ENCODE data around the gene SYNE3.
A peak's percentile ranks its signal among the peaks of the same experiment; 100 is the strongest.

The SYNE3 gene

DNA sequence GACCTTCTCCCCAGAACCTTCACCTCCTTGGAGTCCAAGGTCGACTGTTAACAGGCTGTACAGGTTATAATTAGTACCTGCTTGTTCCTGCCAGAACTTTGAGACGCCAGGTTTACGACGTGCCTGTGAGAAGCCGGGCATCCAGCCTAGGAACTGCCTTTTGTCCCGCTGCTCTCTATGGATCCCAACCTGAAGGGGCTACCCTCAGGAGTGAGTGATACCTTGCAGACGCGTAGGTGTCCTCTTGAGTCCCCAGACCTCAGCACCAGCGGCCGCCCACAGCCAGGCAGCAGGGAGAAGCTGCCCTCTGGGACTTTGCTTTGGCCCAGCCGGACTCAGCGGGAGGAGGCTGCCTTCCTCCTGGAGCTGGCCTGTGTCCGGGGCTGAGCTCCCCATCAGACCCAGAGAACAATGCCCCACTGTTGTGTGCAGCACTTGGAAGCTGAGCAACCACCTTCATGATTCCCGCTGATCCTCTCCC is 16.2 kb downstream of the SYNE3 start:
- Histone ChIP-seq H3K4me3 (ENCODE audit: low read depth, low read length) (no peak overlapping the region), H3K4me1 (ENCODE audit: control insufficient read depth in 1 of 2, insufficient read depth in 2 of 2, low read length in 2 of 2) (peaks cover 3 to 10% of the 10 kb centered on the region in 2 experiments), H3K4me2 (ENCODE audit: low read length) (no peak overlapping the region), H2BK5ac (ENCODE audit: low read depth, low read length, poor library complexity) (no peak overlapping the region), H3K23ac (ENCODE audit: low read length) (no peak overlapping the region), H3K27ac (ENCODE audit: low read depth, low read length) (no peak overlapping the region), H3K14ac (ENCODE audit: low read length) (no peak overlapping the region), H2AK5ac (ENCODE audit: low read length) (no peak overlapping the region), H4K8ac (ENCODE audit: low read depth, low read length) (no peak overlapping the region), H2AFZ (ENCODE audit: insufficient read depth, low read length, poor library complexity) (no peak overlapping the region), H3K79me2 (ENCODE audit: control insufficient read depth, insufficient read depth, low read length, poor library complexity) (no peaks in the 10 kb centered on the region), H3K4ac (ENCODE audit: low read depth, low read length) (no peak overlapping the region), H2BK12ac (ENCODE audit: low read length) (no peak overlapping the region), H4K12ac (ENCODE audit: low read depth, low read length) (no peak overlapping the region), H2BK120ac (ENCODE audit: insufficient read depth, low read length, poor library complexity) (no peak overlapping the region), H3K9me3 (ENCODE audit: insufficient read depth, low read depth, low read length) (no peaks in the 10 kb centered on the region), H3K9ac (ENCODE audit: low read length) (no peak overlapping the region), H4K91ac (ENCODE audit: low read depth, low read length) (no peak overlapping the region), H3K79me1 (ENCODE audit: low read length) (no peaks in the 10 kb centered on the region), H3K36me3 (ENCODE audit: control insufficient read depth in 1 of 2, insufficient read depth in 2 of 2, low read length in 2 of 2) (no peaks in the 10 kb centered on the region), H3K18ac (ENCODE audit: low read length) (no peak overlapping the region), H3K27me3 (ENCODE audit: insufficient read depth, low read length) (no peaks in the 10 kb centered on the region)
- no CpG with 5 or more reads among the region's 14 CpGs for WGBS (ENCODE audit: extremely low coverage, insufficient coverage, insufficient read length)
- DNase-seq = peak in 1 of 2 donors; percentile 1

DNA sequence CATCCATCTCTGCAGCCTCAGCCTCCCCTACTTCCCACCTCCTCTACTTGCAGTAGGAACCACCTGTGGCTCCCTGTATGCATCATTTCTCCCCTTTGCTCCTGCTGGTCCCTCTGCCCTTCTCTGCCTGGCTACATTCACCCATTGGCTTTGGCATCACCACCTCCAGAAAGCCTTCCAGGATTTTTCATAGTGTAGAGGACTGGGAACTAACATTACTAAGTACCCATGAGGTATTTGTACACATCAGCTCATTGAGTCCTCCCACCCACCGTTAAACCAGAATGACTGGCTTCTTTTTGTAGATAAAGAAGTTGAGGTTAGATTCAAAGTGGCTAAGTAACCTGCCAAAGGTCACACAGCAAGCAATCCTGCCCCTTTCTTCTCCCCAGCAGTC is 17.1 kb downstream of the SYNE3 start:
- DNase-seq = peak; percentile 23 to 77
- Histone ChIP-seq H4K91ac (ENCODE audit: low read depth, low read length) (no peak overlapping the region), H2AFZ (ENCODE audit: insufficient read depth, low read length, poor library complexity) (no peak overlapping the region), H3K4me1 (ENCODE audit: control insufficient read depth in 1 of 2, insufficient read depth in 2 of 2, low read length in 2 of 2) (peaks cover 3 to 10% of the 10 kb centered on the region in 2 experiments), H4K8ac (ENCODE audit: low read depth, low read length) (no peak overlapping the region), H3K9me3 (ENCODE audit: insufficient read depth, low read depth, low read length) (no peaks in the 10 kb centered on the region), H3K18ac (ENCODE audit: low read length) (no peak overlapping the region), H3K9ac (ENCODE audit: low read length) (no peak overlapping the region), H2BK12ac (ENCODE audit: low read length) (no peak overlapping the region), H3K79me2 (ENCODE audit: control insufficient read depth, insufficient read depth, low read length, poor library complexity) (no peaks in the 10 kb centered on the region), H3K79me1 (ENCODE audit: low read length) (no peaks in the 10 kb centered on the region), H2AK5ac (ENCODE audit: low read length) (no peak overlapping the region), H3K36me3 (ENCODE audit: control insufficient read depth in 1 of 2, insufficient read depth in 2 of 2, low read length in 2 of 2) (no peaks in the 10 kb centered on the region), H3K14ac (ENCODE audit: low read length) (no peak overlapping the region), H2BK5ac (ENCODE audit: low read depth, low read length, poor library complexity) (no peak overlapping the region), H3K23ac (ENCODE audit: low read length) (no peak overlapping the region), H2BK120ac (ENCODE audit: insufficient read depth, low read length, poor library complexity) (no peak overlapping the region), H3K4ac (ENCODE audit: low read depth, low read length) (no peak overlapping the region), H4K12ac (ENCODE audit: low read depth, low read length) (no peak overlapping the region), H3K27ac (ENCODE audit: low read depth, low read length) (no peak overlapping the region), H3K27me3 (ENCODE audit: insufficient read depth, low read length) (no peaks in the 10 kb centered on the region), H3K4me3 (ENCODE audit: low read depth, low read length) (no peak overlapping the region), H3K4me2 (ENCODE audit: low read length) (no peak overlapping the region)
- WGBS (ENCODE audit: extremely low coverage, insufficient coverage, insufficient read length) = no CpG with 5 or more reads among the region's 1 CpG

DNA sequence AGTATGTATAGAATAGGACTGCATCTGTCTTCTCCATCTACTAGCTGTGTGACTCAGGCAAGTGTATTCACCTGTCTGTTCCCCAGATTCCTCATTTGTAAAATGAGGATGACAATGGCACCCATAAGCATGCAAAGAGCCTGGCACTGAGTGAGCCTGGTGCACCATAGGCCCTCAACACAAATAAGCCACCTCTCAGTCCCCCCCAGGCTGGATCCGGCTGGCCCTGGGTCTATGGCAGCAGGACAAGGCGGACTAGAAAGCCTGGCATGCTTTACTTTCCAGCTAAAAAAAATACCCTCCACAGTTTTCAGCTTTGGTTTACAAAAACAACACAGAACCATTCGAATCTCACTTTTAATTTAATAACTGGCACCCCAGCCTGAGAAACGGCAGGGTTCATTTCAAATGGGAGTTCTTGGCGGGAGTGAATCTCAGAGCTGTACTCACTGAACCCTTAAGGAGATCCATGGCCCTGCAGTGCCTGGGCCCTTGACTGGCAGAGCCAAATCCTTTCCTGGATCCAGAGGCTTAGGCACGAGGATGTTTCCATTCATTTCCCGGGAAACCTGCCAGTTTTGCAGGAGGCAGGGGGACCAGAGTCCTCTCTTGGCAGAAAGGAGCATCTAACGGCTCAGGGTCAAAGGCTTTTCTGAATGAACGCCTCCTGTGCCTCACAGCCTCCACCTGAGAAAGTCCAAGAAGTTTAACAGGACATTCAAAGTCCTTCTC is 17.7 kb downstream of the SYNE3 start:
- Histone ChIP-seq H3K23ac (ENCODE audit: low read length) (no peak overlapping the region), H3K27me3 (ENCODE audit: insufficient read depth, low read length) (no peaks in the 10 kb centered on the region), H2AK5ac (ENCODE audit: low read length) (no peak overlapping the region), H4K12ac (ENCODE audit: low read depth, low read length) (no peak overlapping the region), H2BK120ac (ENCODE audit: insufficient read depth, low read length, poor library complexity) (no peak overlapping the region), H3K4me1 (ENCODE audit: control insufficient read depth in 1 of 2, insufficient read depth in 2 of 2, low read length in 2 of 2) (peaks cover 3 to 10% of the 10 kb centered on the region in 2 experiments), H3K79me1 (ENCODE audit: low read length) (no peaks in the 10 kb centered on the region), H4K91ac (ENCODE audit: low read depth, low read length) (no peak overlapping the region), H3K9me3 (ENCODE audit: insufficient read depth, low read depth, low read length) (no peaks in the 10 kb centered on the region), H3K4ac (ENCODE audit: low read depth, low read length) (no peak overlapping the region), H3K4me2 (ENCODE audit: low read length) (no peak overlapping the region), H3K9ac (ENCODE audit: low read length) (no peak overlapping the region), H3K4me3 (ENCODE audit: low read depth, low read length) (no peak overlapping the region), H2BK5ac (ENCODE audit: low read depth, low read length, poor library complexity) (no peak overlapping the region), H3K79me2 (ENCODE audit: control insufficient read depth, insufficient read depth, low read length, poor library complexity) (no peaks in the 10 kb centered on the region), H3K14ac (ENCODE audit: low read length) (no peak overlapping the region), H2BK12ac (ENCODE audit: low read length) (no peak overlapping the region), H3K36me3 (ENCODE audit: control insufficient read depth in 1 of 2, insufficient read depth in 2 of 2, low read length in 2 of 2) (no peaks in the 10 kb centered on the region), H3K18ac (ENCODE audit: low read length) (no peak overlapping the region), H2AFZ (ENCODE audit: insufficient read depth, low read length, poor library complexity) (no peak overlapping the region), H3K27ac (ENCODE audit: low read depth, low read length) (no peak overlapping the region), H4K8ac (ENCODE audit: low read depth, low read length) (no peak overlapping the region)
- DNase-seq = no peak
- WGBS (ENCODE audit: extremely low coverage, insufficient coverage, insufficient read length) = no CpG with 5 or more reads among the region's 9 CpGs

DNA sequence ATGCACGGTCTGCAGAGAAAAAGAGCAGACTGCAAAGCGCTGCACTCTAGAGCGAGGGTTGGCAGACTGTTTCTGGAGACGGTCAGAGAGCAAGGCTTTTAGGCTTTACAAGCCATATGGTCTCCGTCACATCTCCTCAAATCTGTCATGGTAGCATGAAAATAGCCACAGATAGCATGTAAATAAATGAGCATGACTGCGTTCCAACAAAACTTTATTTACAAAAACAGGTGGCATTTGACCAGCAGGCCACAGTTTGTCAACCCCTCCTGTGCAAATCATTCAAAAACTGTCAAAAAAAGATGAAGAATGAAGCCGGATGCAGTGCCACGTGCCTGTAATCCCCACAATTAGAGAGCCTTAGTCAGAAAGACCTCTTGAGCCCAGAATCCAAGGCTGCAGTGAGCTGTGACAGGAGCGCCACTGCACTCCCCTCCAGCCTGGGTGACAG is 18.9 kb downstream of the SYNE3 start:
- no peaks in the 10 kb centered on the region for H3K27me3 ChIP-seq (ENCODE audit: insufficient read depth, low read length)
- H3K18ac ChIP-seq (ENCODE audit: low read length) = no peak overlapping the region
- no peaks in the 10 kb centered on the region for H3K36me3 ChIP-seq (ENCODE audit: control insufficient read depth in 1 of 2, insufficient read depth in 2 of 2, low read length in 2 of 2)
- no peak overlapping the region for H3K4ac ChIP-seq (ENCODE audit: low read depth, low read length)
- no peak overlapping the region for H3K14ac ChIP-seq (ENCODE audit: low read length)
- H3K4me3 ChIP-seq (ENCODE audit: low read depth, low read length) = no peak overlapping the region
- no peak overlapping the region for H4K91ac ChIP-seq (ENCODE audit: low read depth, low read length)
- H3K79me1 ChIP-seq (ENCODE audit: low read length) = no peaks in the 10 kb centered on the region
- no peaks in the 10 kb centered on the region for H3K9me3 ChIP-seq (ENCODE audit: insufficient read depth, low read depth, low read length)
- no peak overlapping the region for H3K23ac ChIP-seq (ENCODE audit: low read length)
- H3K4me2 ChIP-seq (ENCODE audit: low read length) = no peak overlapping the region
- no peak overlapping the region for H4K8ac ChIP-seq (ENCODE audit: low read depth, low read length)
- H2BK120ac ChIP-seq (ENCODE audit: insufficient read depth, low read length, poor library complexity) = no peak overlapping the region
- no peaks in the 10 kb centered on the region for H3K79me2 ChIP-seq (ENCODE audit: control insufficient read depth, insufficient read depth, low read length, poor library complexity)
- no peak overlapping the region for H4K12ac ChIP-seq (ENCODE audit: low read depth, low read length)
- H2BK5ac ChIP-seq (ENCODE audit: low read depth, low read length, poor library complexity) = no peak overlapping the region
- no peak overlapping the region for H3K9ac ChIP-seq (ENCODE audit: low read length)
- no peak overlapping the region for H2BK12ac ChIP-seq (ENCODE audit: low read length)
- peaks cover 3 to 10% of the 10 kb centered on the region in 2 experiments for H3K4me1 ChIP-seq (ENCODE audit: control insufficient read depth in 1 of 2, insufficient read depth in 2 of 2, low read length in 2 of 2)
- DNase-seq = no peak
- WGBS (ENCODE audit: extremely low coverage, insufficient coverage, insufficient read length) = no CpG with 5 or more reads among the region's 9 CpGs
- no peak overlapping the region for H2AK5ac ChIP-seq (ENCODE audit: low read length)
- no peak overlapping the region for H3K27ac ChIP-seq (ENCODE audit: low read depth, low read length)
- no peak overlapping the region for H2AFZ ChIP-seq (ENCODE audit: insufficient read depth, low read length, poor library complexity)

Data from trophoblast cell (in vitro differentiated cells and primary cell).